Measurements from ENCODE around the gene KDELR1. TPM values are rescaled to one million over a fixed set of nuclear protein-coding genes. Genes with fewer than 3 reads are reported as not detected.

Gene KDELR1
- total and polyA plus RNA-seq, 2 of the 13 experiments (the other 11 are each of a cell fraction or from before 2014, with no cell fraction given) = 134 to 185 TPM

GRCh38 chr19:48362716-48363499, 28.4 kb downstream of the KDELR1 start (continued):
- TF ChIP-seq ARID3A (IDR thresholded peaks at IDR 0.05; ENCODE audit: low read depth, low read length) (no peak), ZNF20 (CRISPR knock-in tag; IDR thresholded peaks at IDR 0.05) (0 out of 2 replicates have a peak, but pooled peaks have one; percentile 2), TRIM22 (IDR thresholded peaks at IDR 0.05) (no peak), ZNF749 (CRISPR knock-in tag; IDR thresholded peaks at IDR 0.05; ENCODE audit: borderline replicate concordance) (no peak), ZNF790 (CRISPR knock-in tag; IDR thresholded peaks at IDR 0.05; ENCODE audit: borderline replicate concordance) (no peak), ZNF549 (CRISPR knock-in tag; IDR thresholded peaks at IDR 0.05) (no peak), SMAD3 (CRISPR knock-in tag; IDR thresholded peaks at IDR 0.05) (no peak), KDM4B (CRISPR knock-in tag; IDR thresholded peaks at IDR 0.05) (no peak), SRSF1 (optimal IDR thresholded peaks at IDR 0.05; ENCODE audit: low read depth, low read length) (peak; percentile 77), ZNF781 (CRISPR knock-in tag; IDR thresholded peaks at IDR 0.05; ENCODE audit: borderline replicate concordance, not compliant biosample characterization) (no peak), KDM2A (CRISPR knock-in tag; IDR thresholded peaks at IDR 0.05; ENCODE audit: borderline replicate concordance, low read depth) (peak; percentile 25; the same call in 1 of the 2 replicates), SOX5 (CRISPR knock-in tag; IDR thresholded peaks at IDR 0.05; ENCODE audit: borderline replicate concordance) (no peak; the same call in 1 of the 2 replicates), SYNCRIP (IDR thresholded peaks at IDR 0.05; ENCODE audit: insufficient read depth, low read depth, low read length) (no peak), ZNF446 (CRISPR knock-in tag; IDR thresholded peaks at IDR 0.05) (no peak), HHEX (CRISPR knock-in tag; IDR thresholded peaks at IDR 0.05) (no peak), ZHX1 (CRISPR knock-in tag; IDR thresholded peaks at IDR 0.05; ENCODE audit: low read depth) (no peak), ZBTB49 (CRISPR knock-in tag; IDR thresholded peaks at IDR 0.05; ENCODE audit: borderline replicate concordance) (no peak), ZNF18 (CRISPR knock-in tag; IDR thresholded peaks at IDR 0.05; ENCODE audit: insufficient replicate concordance) (no peak), NR2F2 (IDR thresholded peaks at IDR 0.05; ENCODE audit: borderline replicate concordance, low read depth) (no peak)

All from HepG2 (cell line).